ENCODE measurements around the gene FAM117A.

DNA sequence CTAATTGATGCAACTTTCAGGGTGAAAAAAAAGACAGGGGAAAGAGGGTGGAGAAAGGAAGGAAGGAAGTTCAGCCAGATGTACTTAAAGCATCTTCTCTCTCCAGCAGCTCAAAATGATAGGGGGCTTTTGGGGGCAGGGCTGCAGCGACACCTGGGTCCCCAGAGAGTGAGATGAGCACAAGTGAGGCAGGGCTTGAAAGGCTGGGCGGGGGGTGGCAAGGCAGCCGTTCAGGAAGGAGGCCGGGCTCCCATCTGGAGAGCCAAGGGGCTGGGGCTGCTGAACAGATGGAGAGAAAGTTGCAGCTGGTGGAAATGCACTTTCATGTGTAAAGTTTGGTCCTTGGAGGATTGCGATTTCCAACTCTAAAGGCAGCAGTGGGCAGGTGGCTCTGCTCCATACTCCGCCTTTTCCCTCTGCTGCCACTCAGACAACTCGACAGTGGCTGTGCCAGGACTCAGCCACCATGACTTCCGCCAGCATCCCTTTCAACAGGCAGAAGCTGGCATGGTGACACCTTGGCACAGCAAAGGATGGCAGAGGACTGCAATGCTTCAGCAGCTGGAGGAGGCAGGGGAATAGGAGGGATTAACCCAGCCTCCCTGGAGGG, 63.9 kb downstream of the FAM117A start:
- TF ChIP-seq, protein P1, sequence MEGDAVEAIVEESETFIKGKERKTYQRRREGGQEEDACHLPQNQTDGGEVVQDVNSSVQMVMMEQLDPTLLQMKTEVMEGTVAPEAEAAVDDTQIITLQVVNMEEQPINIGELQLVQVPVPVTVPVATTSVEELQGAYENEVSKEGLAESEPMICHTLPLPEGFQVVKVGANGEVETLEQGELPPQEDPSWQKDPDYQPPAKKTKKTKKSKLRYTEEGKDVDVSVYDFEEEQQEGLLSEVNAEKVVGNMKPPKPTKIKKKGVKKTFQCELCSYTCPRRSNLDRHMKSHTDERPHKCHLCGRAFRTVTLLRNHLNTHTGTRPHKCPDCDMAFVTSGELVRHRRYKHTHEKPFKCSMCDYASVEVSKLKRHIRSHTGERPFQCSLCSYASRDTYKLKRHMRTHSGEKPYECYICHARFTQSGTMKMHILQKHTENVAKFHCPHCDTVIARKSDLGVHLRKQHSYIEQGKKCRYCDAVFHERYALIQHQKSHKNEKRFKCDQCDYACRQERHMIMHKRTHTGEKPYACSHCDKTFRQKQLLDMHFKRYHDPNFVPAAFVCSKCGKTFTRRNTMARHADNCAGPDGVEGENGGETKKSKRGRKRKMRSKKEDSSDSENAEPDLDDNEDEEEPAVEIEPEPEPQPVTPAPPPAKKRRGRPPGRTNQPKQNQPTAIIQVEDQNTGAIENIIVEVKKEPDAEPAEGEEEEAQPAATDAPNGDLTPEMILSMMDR (IDR thresholded peaks at IDR 0.05 in 2 of 3, conservative IDR thresholded peaks at IDR 0.05 in 1 of 3; ENCODE audit: control insufficient read depth in 2 of 3, extremely low read depth in 1 of 3, insufficient read depth in 1 of 3, low read depth in 3 of 3, low read length in 3 of 3), result no peak
- TF ChIP-seq YY1 (IDR thresholded peaks at IDR 0.05; ENCODE audit: low read depth, low read length) (no peak), HDAC2 (IDR thresholded peaks at IDR 0.05) (no peak), RB1 (IDR thresholded peaks at IDR 0.05; ENCODE audit: borderline replicate concordance) (no peak), TCF12 (IDR thresholded peaks at IDR 0.05; ENCODE audit: low read depth, low read length) (no peak), POLR2AphosphoS5 (IDR thresholded peaks at IDR 0.05; ENCODE audit: low read length) (no peak), MXI1 (IDR thresholded peaks at IDR 0.05; ENCODE audit: low read depth, low read length) (no peak), TCF7 (IDR thresholded peaks at IDR 0.05; ENCODE audit: borderline replicate concordance) (no peak), BHLHE40 (IDR thresholded peaks at IDR 0.05; ENCODE audit: borderline replicate concordance in 1 of 2, low read depth in 2 of 2, low read length in 1 of 2) (no peak), POLR2A (IDR thresholded peaks at IDR 0.05; ENCODE audit: low read depth, low read length) (no peak; the same call in 1 of the 2 replicates), JUND (IDR thresholded peaks at IDR 0.05; ENCODE audit: low read depth, low read length) (no peak)
- TF ChIP-seq, protein P2, sequence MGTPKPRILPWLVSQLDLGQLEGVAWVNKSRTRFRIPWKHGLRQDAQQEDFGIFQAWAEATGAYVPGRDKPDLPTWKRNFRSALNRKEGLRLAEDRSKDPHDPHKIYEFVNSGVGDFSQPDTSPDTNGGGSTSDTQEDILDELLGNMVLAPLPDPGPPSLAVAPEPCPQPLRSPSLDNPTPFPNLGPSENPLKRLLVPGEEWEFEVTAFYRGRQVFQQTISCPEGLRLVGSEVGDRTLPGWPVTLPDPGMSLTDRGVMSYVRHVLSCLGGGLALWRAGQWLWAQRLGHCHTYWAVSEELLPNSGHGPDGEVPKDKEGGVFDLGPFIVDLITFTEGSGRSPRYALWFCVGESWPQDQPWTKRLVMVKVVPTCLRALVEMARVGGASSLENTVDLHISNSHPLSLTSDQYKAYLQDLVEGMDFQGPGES (IDR thresholded peaks at IDR 0.05), result no peak
- TF ChIP-seq, protein P3, sequence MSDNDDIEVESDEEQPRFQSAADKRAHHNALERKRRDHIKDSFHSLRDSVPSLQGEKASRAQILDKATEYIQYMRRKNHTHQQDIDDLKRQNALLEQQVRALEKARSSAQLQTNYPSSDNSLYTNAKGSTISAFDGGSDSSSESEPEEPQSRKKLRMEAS (IDR thresholded peaks at IDR 0.05; ENCODE audit: low read depth, low read length), result no peak

Measured in GM12878 (cell line).